T-cell (primary cell): ENCODE results near the gene MIA. TPM values are rescaled to one million over a fixed set of nuclear protein-coding genes. Genes with fewer than 3 reads are reported as not detected.
A peak's percentile ranks its signal among the peaks of the same experiment; 100 is the strongest.

Experiments
- ATAC-seq, 4 experiments: fragments of 200-7000 bp in 3 of 4; fragments of 150-1000 bp in 1 of 4; cut with Tn5 transposase; replicated peaks in 1 of 4; 1 replicate in 3 of 4; 2 replicates in 1 of 4; pipeline ENCODE4 v1.10.0; 2021; ENCODE audit warnings: moderate library complexity in 3 of 4, mild to moderate bottlenecking in 2 of 4, moderate number of reproducible peaks in 1 of 4
- CTCF ChIA-PET, 2 donors: fragments of 300-600 bp; sonication (Branson Sonifier 250); formaldehyde crosslinking; loops; one replicate each; lab custom pipeline; 2022; ENCODE audit warnings: antibody characterized with exemption in 2 of 2; lab: Charles Lee
- POLR2A ChIA-PET, 2 donors: fragments of 300-600 bp; sonication (Branson Sonifier 250); formaldehyde crosslinking; loops; one replicate each; lab custom pipeline; 2022; ENCODE audit warnings: antibody characterized with exemption in 2 of 2; lab: Charles Lee
- DNase-seq, 35 experiments: peaks; one replicate each; pipeline versions ENCODE4 v3.0.0 to v3.0.0-alpha.2; 2013 to 2023
- H3K27ac ChIP-seq: one replicate; pipeline ENCODE4 v1.5.1; 2013; ENCODE audit warnings: low read length
- H3K27me3 ChIP-seq, 2 experiments: replicated peaks in 1 of 2; 1 replicate in 1 of 2; 2 replicates in 1 of 2; pipeline versions ENCODE4 v1.6.1 to v1.7.0; 2013; ENCODE audit warnings: low read length in 1 of 2, mixed read lengths in 1 of 2; ENCODE audit not compliant: control insufficient read depth in 2 of 2, insufficient read depth in 2 of 2; ENCODE audit errors: extremely low read depth in 1 of 2
- H3K36me3 ChIP-seq, 2 donors: 1 replicate in 1 of 2; 2 replicates in 1 of 2; pipeline versions ENCODE4 v1.6.1 to v1.7.0; 2013; ENCODE audit warnings: low read length in 1 of 2; ENCODE audit not compliant: control insufficient read depth in 2 of 2, insufficient read depth in 1 of 2; ENCODE audit errors: extremely low read depth in 1 of 2
- H3K4me1 ChIP-seq, 2 experiments: 1 replicate in 1 of 2; 2 replicates in 1 of 2; pipeline versions ENCODE4 v1.6.1 to v1.7.0; 2013; ENCODE audit warnings: low read length in 2 of 2, mixed read lengths in 1 of 2; ENCODE audit not compliant: insufficient read depth in 2 of 2, control insufficient read depth in 1 of 2; ENCODE audit errors: extremely low read depth in 1 of 2
- H3K4me3 ChIP-seq, 2 donors: 1 replicate in 1 of 2; 2 replicates in 1 of 2; pipeline versions ENCODE4 v1.5.1 to v1.7.0; 2013; ENCODE audit warnings: mild to moderate bottlenecking in 2 of 2, low read length in 1 of 2, moderate library complexity in 1 of 2; ENCODE audit not compliant: control insufficient read depth in 1 of 2; ENCODE audit errors: extremely low read depth in 1 of 2
- H3K9me3 ChIP-seq: 2 replicates; pipeline ENCODE4 v1.7.0; 2013
- H3K27ac Mint-ChIP-seq, 2 donors: one replicate each; pipeline ENCODE4 v1.8.0; 2020 to 2021; ENCODE audit warnings: mild to moderate bottlenecking in 2 of 2, mixed read lengths in 2 of 2
- H3K27me3 Mint-ChIP-seq, 2 donors: one replicate each; pipeline ENCODE4 v1.8.0; 2021 to 2022; ENCODE audit warnings: mixed read lengths in 2 of 2
- H3K36me3 Mint-ChIP-seq: one replicate; pipeline ENCODE4 v1.8.0; 2021; ENCODE audit warnings: mixed read lengths
- H3K4me1 Mint-ChIP-seq, 3 donors: one replicate each; pipeline ENCODE4 v1.8.0; 2020 to 2022; ENCODE audit warnings: mixed read lengths in 3 of 3, mild to moderate bottlenecking in 1 of 3
- H3K4me3 Mint-ChIP-seq, 3 donors: one replicate each; pipeline ENCODE4 v1.8.0; 2020 to 2022; ENCODE audit warnings: mild to moderate bottlenecking in 3 of 3, mixed read lengths in 3 of 3, moderate library complexity in 3 of 3
- H3K9me3 Mint-ChIP-seq, 3 donors: one replicate each; pipeline ENCODE4 v1.8.0; 2020 to 2022; ENCODE audit warnings: mixed read lengths in 3 of 3
- WGBS: methylation state at CpG from one replicate; pipeline ENCODE4 v1.1.5; 2013; ENCODE audit warnings: missing lambda C conversion rate; ENCODE audit not compliant: insufficient coverage; 5-methylcytosine and 5-hydroxymethylcytosine counted together
- total RNA-seq, 35 experiments: library from RNA in 6 of 35; stranded (reverse) in 6 of 35; fragments of 120-200 nt in 1 of 35; gene quantifications; one replicate each; pipeline versions ENCODE4 v1.2.1 to v1.2.4 and lab custom pipeline; 2013 to 2026

Gene MIA
- total RNA-seq, 5 donors from 2014 or later (not counting 1 experiment from before 2014, with no cell fraction given), result 1.5 to 5.2 (median 4.1) TPM; not detected in 1

- H3K27ac ChIP-seq, result peak overlapping the region; percentile 85
- H3K27ac Mint-ChIP-seq, result peak overlapping the region; percentile 96 to 99
- POLR2A ChIA-PET, result no interaction called here
- ATAC-seq (no peak), DNase-seq (no peak)
- no peaks in the 10 kb centered on the region for H3K9me3 Mint-ChIP-seq
- no peaks in the 10 kb centered on the region for H3K27me3 Mint-ChIP-seq
- H3K36me3 Mint-ChIP-seq, result peaks cover 28% of the 10 kb centered on the region
- H3K4me1 Mint-ChIP-seq, result peaks cover 84 to 89% (median 89%) of the 10 kb centered on the region in 3 donors
- H3K9me3 ChIP-seq, result no peaks in the 10 kb centered on the region
- peaks cover 11 to 51% of the 10 kb centered on the region in 2 donors for H3K36me3 ChIP-seq
- no CpG with 5 or more reads among the region's 9 CpGs for WGBS
- peak overlapping the region; percentile 81 to 93 (median 88) for H3K4me3 Mint-ChIP-seq
- H3K4me3 ChIP-seq, result peak overlapping the region; percentile 26 to 64
- H3K27me3 ChIP-seq, result no peaks in the 10 kb centered on the region
- peaks cover 72 to 88% of the 10 kb centered on the region in 2 experiments for H3K4me1 ChIP-seq
- CTCF ChIA-PET, result interaction anchor here (0.6 to 1.1 kb wide), 2 partner anchors 14 to 53 kb away, joined by 3 read pairs; partner anchors contain the start of gene ACTMAP (in 1 of the 2)
These were observed 28.0 kb downstream of the MIA start for GRCh38 chr19:40803170-40803856.

GRCh38 chr19:40803857-40804782, 28.8 kb downstream of the MIA start:
- H3K9me3 ChIP-seq, result no peaks in the 10 kb centered on the region
- Mint-ChIP-seq H3K27me3 (no peaks in the 10 kb centered on the region), H3K4me1 (peaks cover 86 to 93% (median 92%) of the 10 kb centered on the region in 3 donors), H3K36me3 (peaks cover 28% of the 10 kb centered on the region), H3K9me3 (no peaks in the 10 kb centered on the region), H3K27ac (peak overlapping the region; percentile 96 to 99), H3K4me3 (peak overlapping the region; percentile 81 to 93 (median 88))
- peaks cover 11 to 59% of the 10 kb centered on the region in 2 donors for H3K36me3 ChIP-seq
- peak; percentile 53 to 86 (median 72) for DNase-seq
- CTCF ChIA-PET, result interaction anchor here (0.6 to 1.1 kb wide), 2 partner anchors 13 to 54 kb away, joined by 3 read pairs; partner anchors contain the start of gene ACTMAP (in 1 of the 2)
- 50% methylated on average over 3 of the region's 6 CpGs for WGBS
- H3K4me1 ChIP-seq, result peaks cover 72 to 94% of the 10 kb centered on the region in 2 experiments
- peak overlapping the region; percentile 22 to 64 for H3K4me3 ChIP-seq
- POLR2A ChIA-PET, result interaction anchor here in 1 of 2 donors (0.5 to 0.6 kb wide), 2 partner anchors 538 to 1611 kb away, joined by 3 to 4 read pairs; no protein-coding TSS in a partner anchor
- ATAC-seq, result peak; percentile 59 to 69 (median 68)
- H3K27ac ChIP-seq, result peak overlapping the region; percentile 85
- H3K27me3 ChIP-seq, result no peaks in the 10 kb centered on the region

- 43% methylated on average over 7 of the region's 7 CpGs for WGBS
- Histone ChIP-seq H3K27me3 (no peaks in the 10 kb centered on the region), H3K4me3 (peak overlapping the region in 1 of 2 donors; percentile 1), H3K36me3 (peaks cover 11 to 66% of the 10 kb centered on the region in 2 donors), H3K27ac (peak overlapping the region; percentile 85), H3K9me3 (no peaks in the 10 kb centered on the region), H3K4me1 (peaks cover 72 to 100% of the 10 kb centered on the region in 2 experiments)
- Mint-ChIP-seq H3K9me3 (no peaks in the 10 kb centered on the region), H3K4me3 (peak overlapping the region; percentile 58 to 93 (median 81)), H3K4me1 (peaks cover 87 to 97% (median 96%) of the 10 kb centered on the region in 3 donors), H3K27ac (peak overlapping the region; percentile 96 to 99), H3K36me3 (peaks cover 27% of the 10 kb centered on the region), H3K27me3 (no peaks in the 10 kb centered on the region)
- CTCF ChIA-PET, result interaction anchor here in 1 of 2 donors (0.6 kb wide), 1 partner anchor 593 kb away, joined by 3 read pairs; no protein-coding TSS in a partner anchor
- POLR2A ChIA-PET, result interaction anchor here (0.5 to 2.0 kb wide), 3 partner anchors 26 to 1611 kb away, joined by 3 to 4 read pairs (median 4); partner anchors contain the start of gene RAB4B (in 1 of the 2)
- DNase-seq (peak in 2 of 35 experiments; percentile 36 to 39), ATAC-seq (peak in 1 of 4 experiments; percentile 3)
These were observed 29.5 kb downstream of the MIA start for GRCh38 chr19:40804783-40805242.

- peak overlapping the region; percentile 96 to 99 for H3K27ac Mint-ChIP-seq
- DNase-seq (peak in 19 of 35 experiments; percentile 19 to 63 (median 39)), ATAC-seq (peak in 3 of 4 experiments; percentile 9 to 17 (median 13))
- no peaks in the 10 kb centered on the region for H3K27me3 Mint-ChIP-seq
- 100% methylated on average over 1 of the region's 2 CpGs for WGBS
- CTCF ChIA-PET, result interaction anchor here in 1 of 2 donors (0.6 to 1.7 kb wide), 2 partner anchors 142 to 593 kb away, joined by 3 to 9 read pairs; no protein-coding TSS in a partner anchor
- H3K9me3 Mint-ChIP-seq, result no peaks in the 10 kb centered on the region
- Histone ChIP-seq H3K4me1 (peaks cover 73 to 100% of the 10 kb centered on the region in 2 experiments), H3K4me3 (peak overlapping the region in 1 of 2 donors; percentile 38), H3K36me3 (peaks cover 11 to 65% of the 10 kb centered on the region in 2 donors), H3K27ac (peak overlapping the region; percentile 85), H3K9me3 (no peaks in the 10 kb centered on the region), H3K27me3 (no peaks in the 10 kb centered on the region)
- peaks cover 23% of the 10 kb centered on the region for H3K36me3 Mint-ChIP-seq
- H3K4me1 Mint-ChIP-seq, result peaks cover 89 to 97% (median 96%) of the 10 kb centered on the region in 3 donors
- peak overlapping the region; percentile 58 to 93 (median 81) for H3K4me3 Mint-ChIP-seq
- POLR2A ChIA-PET, result interaction anchor here in 1 of 2 donors (1.6 to 2.0 kb wide), 2 partner anchors 27 to 28 kb away, joined by 4 to 10 read pairs; partner anchors contain the start of gene RAB4B
These were observed 30.0 kb downstream of the MIA start for GRCh38 chr19:40805258-40805868.

GRCh38 chr19:40806423-40807146, 31.3 kb downstream of the MIA start:
- peak overlapping the region; percentile 85 for H3K27ac ChIP-seq
- H3K27ac Mint-ChIP-seq, result peak overlapping the region; percentile 96 to 99
- H3K4me3 Mint-ChIP-seq, result peak overlapping the region; percentile 58 to 93 (median 84)
- CTCF ChIA-PET, result interaction anchor here (0.5 to 2.1 kb wide), 7 partner anchors 8 to 662 kb away, joined by 4 to 19 read pairs (median 9); partner anchors contain the start of genes ACTMAP (in 1 of the 2), EGLN2 (in 1 of the 2) and RAB4B (in 1 of the 2)
- no peaks in the 10 kb centered on the region for H3K9me3 ChIP-seq
- H3K9me3 Mint-ChIP-seq, result no peaks in the 10 kb centered on the region
- DNase-seq, result peak; percentile 41 to 91 (median 75)
- ATAC-seq, result peak; percentile 34 to 62 (median 44)
- H3K27me3 Mint-ChIP-seq, result no peaks in the 10 kb centered on the region
- POLR2A ChIA-PET, result interaction anchor here (0.5 to 2.0 kb wide), 5 partner anchors 13 to 141 kb away, joined by 3 to 10 read pairs (median 4); partner anchors contain the start of gene RAB4B (in 1 of the 2)
- H3K36me3 ChIP-seq, result peaks cover 11 to 55% of the 10 kb centered on the region in 2 donors
- peak overlapping the region; percentile 6 to 38 for H3K4me3 ChIP-seq
- H3K27me3 ChIP-seq, result no peaks in the 10 kb centered on the region
- 5% methylated on average over 7 of the region's 26 CpGs for WGBS
- H3K4me1 ChIP-seq, result peaks cover 64 to 99% of the 10 kb centered on the region in 2 experiments
- H3K36me3 Mint-ChIP-seq, result peaks cover 19% of the 10 kb centered on the region
- peaks cover 88 to 96% (median 96%) of the 10 kb centered on the region in 3 donors for H3K4me1 Mint-ChIP-seq
